Stimulated activated CD4-positive, alpha-beta T cell treated with anti-CD3 and anti-CD28 coated beads, Interleukin-12 subunit alpha, Interleukin-12 subunit beta, amount 100 ng/mL, for 24 hours (primary cell): ENCODE measurements around the gene KCND3.
"Not testable (repeated sequence)": the region's sequence is repeated elsewhere in the genome, so short reads cannot be mapped to it uniquely, and the experiment has no call there.

ENCODE experiments used
- DNase-seq, 2 experiments: peaks; one replicate each; pipeline ENCODE4 v3.0.0-alpha.2; 2020; ENCODE audit warnings: low read depth in 2 of 2

KCND3 gene

GRCh38 chr1:111814305-111814628, 175.2 kb downstream of the KCND3 start:
- DNase-seq: no peak

- DNase-seq: no peak
Measured at GRCh38 chr1:111813440-111814304, 175.8 kb downstream of the KCND3 start.

- DNase-seq: no peak
Measured at GRCh38 chr1:111812306-111812705, 177.2 kb downstream of the KCND3 start.

GRCh38 chr1:111811891-111812290, 177.6 kb downstream of the KCND3 start:
- no peak for DNase-seq

- no peak for DNase-seq
Measured at GRCh38 chr1:111805251-111805650, 184.2 kb downstream of the KCND3 start.

- no peak for DNase-seq
Measured at GRCh38 chr1:111804776-111805175, 184.7 kb downstream of the KCND3 start.

- no peak for DNase-seq
Measured at GRCh38 chr1:111803951-111804350, 185.5 kb downstream of the KCND3 start.

- no peak for DNase-seq
Measured at GRCh38 chr1:111802984-111803383, 186.5 kb downstream of the KCND3 start.

GRCh38 chr1:111802110-111802509, 187.4 kb downstream of the KCND3 start:
- DNase-seq: no peak

GRCh38 chr1:111801071-111801850, 188.2 kb downstream of the KCND3 start:
- DNase-seq: no peak

GRCh38 chr1:111799722-111800121, 189.7 kb downstream of the KCND3 start:
- DNase-seq: not testable (repeated sequence)

- no peak for DNase-seq
Measured at GRCh38 chr1:111798580-111798979, 190.9 kb downstream of the KCND3 start.

- no peak for DNase-seq
Measured at GRCh38 chr1:111795401-111795800, 194.1 kb downstream of the KCND3 start.

- no peak for DNase-seq
Measured at GRCh38 chr1:111793923-111794322, 195.5 kb downstream of the KCND3 start.

GRCh38 chr1:111792249-111792648, 197.2 kb downstream of the KCND3 start:
- DNase-seq: no peak

GRCh38 chr1:111791776-111792175, 197.7 kb downstream of the KCND3 start:
- no peak for DNase-seq

- DNase-seq: no peak
Measured at GRCh38 chr1:111789666-111790316, 199.7 kb downstream of the KCND3 start.

- no peak for DNase-seq
Measured at GRCh38 chr1:111789142-111789541, 200.3 kb downstream of the KCND3 start.

- DNase-seq: no peak
Measured at GRCh38 chr1:111786669-111787207, 202.7 kb downstream of the KCND3 start.

- no peak for DNase-seq
Measured at GRCh38 chr1:111784273-111784901, 205.1 kb downstream of the KCND3 start.

GRCh38 chr1:111779546-111779945, 209.9 kb downstream of the KCND3 start:
- DNase-seq: no peak

- no peak for DNase-seq
Measured at GRCh38 chr1:111778541-111779051, 210.9 kb downstream of the KCND3 start.
